OCI-LY7 (cell line): ENCODE data around the gene GOLGA8R.
"Not testable (repeated sequence)": the region's sequence is repeated elsewhere in the genome, so short reads cannot be mapped to it uniquely, and the experiment has no call there.

ENCODE experiments used
- EZH2phosphoT487 ChIP-seq: fragments of 200-600 bp; sonication (generic); IDR thresholded peaks from 2 replicates; pipeline ENCODE4 v1.6.1; 2018; ENCODE audit warnings: low read depth, borderline replicate concordance, mild to moderate bottlenecking, mixed run types, antibody characterized with exemption, low read length, moderate library complexity, mixed read lengths
- TF ChIP-seq, protein P1 (sequence below): fragments of 200-600 bp; sonication (generic); conservative IDR thresholded peaks from 2 replicates; pipeline ENCODE4 v1.5.1; 2014; ENCODE audit warnings: mild to moderate bottlenecking, antibody characterized with exemption, low read length, moderate library complexity, mixed read lengths

DNA sequence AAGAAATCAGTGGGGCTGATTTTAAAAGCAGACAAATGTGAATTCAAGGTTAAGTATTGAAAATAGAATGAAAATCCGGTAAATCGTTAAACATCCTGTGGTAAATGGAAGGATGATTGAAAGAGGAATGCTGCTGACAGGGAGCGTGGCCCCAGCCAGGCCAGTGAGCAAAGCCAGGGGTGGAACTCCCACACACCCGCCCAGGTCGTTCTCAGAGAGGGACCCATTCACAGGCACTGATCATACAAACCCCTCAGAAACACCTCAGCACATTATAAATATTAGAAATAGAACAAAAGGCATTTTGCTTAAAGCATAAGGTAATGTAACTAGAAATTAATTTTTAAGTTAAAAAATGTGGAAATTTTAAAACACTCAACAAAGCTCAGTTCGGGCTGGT is 59.0 kb downstream of the GOLGA8R start:
- TF ChIP-seq, protein P1, sequence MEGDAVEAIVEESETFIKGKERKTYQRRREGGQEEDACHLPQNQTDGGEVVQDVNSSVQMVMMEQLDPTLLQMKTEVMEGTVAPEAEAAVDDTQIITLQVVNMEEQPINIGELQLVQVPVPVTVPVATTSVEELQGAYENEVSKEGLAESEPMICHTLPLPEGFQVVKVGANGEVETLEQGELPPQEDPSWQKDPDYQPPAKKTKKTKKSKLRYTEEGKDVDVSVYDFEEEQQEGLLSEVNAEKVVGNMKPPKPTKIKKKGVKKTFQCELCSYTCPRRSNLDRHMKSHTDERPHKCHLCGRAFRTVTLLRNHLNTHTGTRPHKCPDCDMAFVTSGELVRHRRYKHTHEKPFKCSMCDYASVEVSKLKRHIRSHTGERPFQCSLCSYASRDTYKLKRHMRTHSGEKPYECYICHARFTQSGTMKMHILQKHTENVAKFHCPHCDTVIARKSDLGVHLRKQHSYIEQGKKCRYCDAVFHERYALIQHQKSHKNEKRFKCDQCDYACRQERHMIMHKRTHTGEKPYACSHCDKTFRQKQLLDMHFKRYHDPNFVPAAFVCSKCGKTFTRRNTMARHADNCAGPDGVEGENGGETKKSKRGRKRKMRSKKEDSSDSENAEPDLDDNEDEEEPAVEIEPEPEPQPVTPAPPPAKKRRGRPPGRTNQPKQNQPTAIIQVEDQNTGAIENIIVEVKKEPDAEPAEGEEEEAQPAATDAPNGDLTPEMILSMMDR: not testable (repeated sequence)
- not testable (repeated sequence) for TF ChIP-seq EZH2phosphoT487
